ENCODE results near the gene RIPK4. TPM values are rescaled to one million over a fixed set of nuclear protein-coding genes. Genes with fewer than 3 reads are reported as not detected.

RIPK4 gene
- total and polyA plus RNA-seq, 4 donors: 4.7 to 22.6 (median 8.5) TPM

- 93% methylated on average over 5 of the region's 5 CpGs for WGBS
- Histone ChIP-seq H3K9me3 (ENCODE audit: control insufficient read depth in 4 of 4, low read length in 3 of 4) (no peaks in the 10 kb centered on the region), H3K27me3 (ENCODE audit: control insufficient read depth in 4 of 4, insufficient read depth in 4 of 4, low read length in 3 of 4) (no peaks in the 10 kb centered on the region), H3K36me3 (ENCODE audit: control insufficient read depth in 4 of 4, insufficient read depth in 3 of 4, low read depth in 1 of 4, low read length in 3 of 4) (peaks cover 4 to 18% (median 7%) of the 10 kb centered on the region in 4 donors), H3K4me3 (ENCODE audit: low read depth in 1 of 3, low read length in 3 of 3) (no peak overlapping the region), H3K9ac (ENCODE audit: low read depth in 1 of 2, low read length in 2 of 2) (no peak overlapping the region), H3K27ac (ENCODE audit: low read depth in 1 of 2, low read length in 2 of 2) (no peak overlapping the region), H3K4me1 (ENCODE audit: control insufficient read depth in 4 of 4, insufficient read depth in 4 of 4, low read length in 3 of 4) (peaks cover 25 to 55% (median 47%) of the 10 kb centered on the region in 4 donors)
- no peak for TF ChIP-seq HNF4G (IDR thresholded peaks at IDR 0.05)
- TF ChIP-seq, protein P1, sequence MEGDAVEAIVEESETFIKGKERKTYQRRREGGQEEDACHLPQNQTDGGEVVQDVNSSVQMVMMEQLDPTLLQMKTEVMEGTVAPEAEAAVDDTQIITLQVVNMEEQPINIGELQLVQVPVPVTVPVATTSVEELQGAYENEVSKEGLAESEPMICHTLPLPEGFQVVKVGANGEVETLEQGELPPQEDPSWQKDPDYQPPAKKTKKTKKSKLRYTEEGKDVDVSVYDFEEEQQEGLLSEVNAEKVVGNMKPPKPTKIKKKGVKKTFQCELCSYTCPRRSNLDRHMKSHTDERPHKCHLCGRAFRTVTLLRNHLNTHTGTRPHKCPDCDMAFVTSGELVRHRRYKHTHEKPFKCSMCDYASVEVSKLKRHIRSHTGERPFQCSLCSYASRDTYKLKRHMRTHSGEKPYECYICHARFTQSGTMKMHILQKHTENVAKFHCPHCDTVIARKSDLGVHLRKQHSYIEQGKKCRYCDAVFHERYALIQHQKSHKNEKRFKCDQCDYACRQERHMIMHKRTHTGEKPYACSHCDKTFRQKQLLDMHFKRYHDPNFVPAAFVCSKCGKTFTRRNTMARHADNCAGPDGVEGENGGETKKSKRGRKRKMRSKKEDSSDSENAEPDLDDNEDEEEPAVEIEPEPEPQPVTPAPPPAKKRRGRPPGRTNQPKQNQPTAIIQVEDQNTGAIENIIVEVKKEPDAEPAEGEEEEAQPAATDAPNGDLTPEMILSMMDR (IDR thresholded peaks at IDR 0.05; ENCODE audit: low read depth, low read length, missing input control): no peak
- no peak for TF ChIP-seq EGR1 (IDR thresholded peaks at IDR 0.05; ENCODE audit: low read depth in 2 of 2)
- no peak for TF ChIP-seq FOXA2 (IDR thresholded peaks at IDR 0.05)
- no peak for TF ChIP-seq TAF1 (conservative IDR thresholded peaks at IDR 0.05)
- TF ChIP-seq RAD21 (IDR thresholded peaks at IDR 0.05): no peak
- no peak for TF ChIP-seq ATF3 (IDR thresholded peaks at IDR 0.05)
- TF ChIP-seq REST (IDR thresholded peaks at IDR 0.05): no peak
- TF ChIP-seq SP1 (IDR thresholded peaks at IDR 0.05): no peak
- TF ChIP-seq YY1 (IDR thresholded peaks at IDR 0.05): no peak
- no peak for TF ChIP-seq JUND (IDR thresholded peaks at IDR 0.05)
- no peak for TF ChIP-seq GABPA (IDR thresholded peaks at IDR 0.05 in 1 of 2, conservative IDR thresholded peaks at IDR 0.05 in 1 of 2)
- no peak for TF ChIP-seq ZBTB33 (IDR thresholded peaks at IDR 0.05)
- TF ChIP-seq NR2F2 (IDR thresholded peaks at IDR 0.05): no peak
- TF ChIP-seq, protein P2, sequence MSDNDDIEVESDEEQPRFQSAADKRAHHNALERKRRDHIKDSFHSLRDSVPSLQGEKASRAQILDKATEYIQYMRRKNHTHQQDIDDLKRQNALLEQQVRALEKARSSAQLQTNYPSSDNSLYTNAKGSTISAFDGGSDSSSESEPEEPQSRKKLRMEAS (IDR thresholded peaks at IDR 0.05): no peak
- TF ChIP-seq RXRA (IDR thresholded peaks at IDR 0.05): no peak
- no peak for TF ChIP-seq HNF4A (conservative IDR thresholded peaks at IDR 0.05)
- no peak for TF ChIP-seq FOXA1 (IDR thresholded peaks at IDR 0.05)
- no peak for DNase-seq (ENCODE audit: low spot score)
Measured at GRCh38 chr21:41759926-41760325, 6.9 kb downstream of the RIPK4 start.
